ENCODE results near the gene PSKH1. TPM values are rescaled to one million over a fixed set of nuclear protein-coding genes. Genes with fewer than 3 reads are reported as not detected.
A peak's percentile ranks its signal among the peaks of the same experiment; 100 is the strongest.

PSKH1 gene
- total RNA-seq, 2 experiments from 2014 or later = 11.4 to 13.3 TPM

- Mint-ChIP-seq H3K27me3 (no peaks in the 10 kb centered on the region), H3K36me3 (ENCODE audit: low read depth) (peaks cover 15% of the 10 kb centered on the region), H3K27ac (peak overlapping the region; percentile 94), H3K9me3 (no peaks in the 10 kb centered on the region), H3K4me1 (ENCODE audit: low read depth) (peaks cover 38% of the 10 kb centered on the region), H3K4me3 (peak overlapping the region; percentile 98)
- peaks cover 29% of the 10 kb centered on the region for H3K4me1 ChIP-seq (ENCODE audit: insufficient read depth, low read length)
- H3K27ac ChIP-seq (ENCODE audit: low read depth in 1 of 2, low read length in 2 of 2) = peak overlapping the region; percentile 82 to 83
- no peak for TF ChIP-seq CTCF (IDR thresholded peaks at IDR 0.05)
- no peaks in the 10 kb centered on the region for H3K27me3 ChIP-seq (ENCODE audit: control insufficient read depth in 1 of 2, insufficient read depth in 2 of 2, low read length in 2 of 2)
- peak in 2 of 14 experiments; percentile 3 to 24 for DNase-seq
- H3K36me3 ChIP-seq (ENCODE audit: insufficient read depth, low read length) = no peaks in the 10 kb centered on the region
- H3K4me3 ChIP-seq (ENCODE audit: low read length) = peak overlapping the region; percentile 83
- ChIA-PET POLR2A (interaction anchor here (0.9 to 2.2 kb wide), 8 partner anchors 42 to 191 kb away, joined by 3 to 7 read pairs (median 4); partner anchors contain the start of genes GFOD2 and NFATC3), CTCF (interaction anchor here (1.7 to 1.9 kb wide), 2 partner anchors 10 to 77 kb away, joined by 7 to 10 read pairs; no protein-coding TSS in a partner anchor)
- intact Hi-C loops (cut with DNase I, micrococcal nuclease) = loop anchor here (2.0 to 5.0 kb wide), 5 partner anchors 21 to 52 kb away; partner anchors contain the start of genes CENPT (in 1 of the 2), EDC4 (in 1 of the 2), NUTF2 (in 1 of the 2) and PSMB10 (in 1 of the 2)
- ATAC-seq (ENCODE audit: poor library complexity) = no peak
- no peaks in the 10 kb centered on the region for H3K9me3 ChIP-seq (ENCODE audit: control insufficient read depth in 1 of 2, insufficient read depth in 1 of 2, low read length in 2 of 2)
Observed at GRCh38 chr16:67893743-67894399, 817 bp downstream of the PSKH1 start.

- Histone ChIP-seq H3K4me1 (ENCODE audit: insufficient read depth, low read length) (peaks cover 29% of the 10 kb centered on the region), H3K36me3 (ENCODE audit: insufficient read depth, low read length) (peaks cover 10% of the 10 kb centered on the region), H3K27ac (ENCODE audit: low read depth in 1 of 2, low read length in 2 of 2) (no peak overlapping the region), H3K9me3 (ENCODE audit: control insufficient read depth in 1 of 2, insufficient read depth in 1 of 2, low read length in 2 of 2) (no peaks in the 10 kb centered on the region), H3K27me3 (ENCODE audit: control insufficient read depth in 1 of 2, insufficient read depth in 2 of 2, low read length in 2 of 2) (no peaks in the 10 kb centered on the region), H3K4me3 (ENCODE audit: low read length) (no peak overlapping the region)
- Mint-ChIP-seq H3K36me3 (ENCODE audit: low read depth) (peaks cover 20% of the 10 kb centered on the region), H3K27ac (no peak overlapping the region), H3K27me3 (no peaks in the 10 kb centered on the region), H3K9me3 (no peaks in the 10 kb centered on the region), H3K4me3 (peak overlapping the region; percentile 27), H3K4me1 (ENCODE audit: low read depth) (peaks cover 53% of the 10 kb centered on the region)
- ATAC-seq (ENCODE audit: poor library complexity) (no peak), DNase-seq (no peak)
- POLR2A ChIA-PET = interaction anchor here (1.1 kb wide), 1 partner anchor 51 kb away, joined by 3 read pairs; the partner anchor contains the start of gene NUTF2
- intact Hi-C loops (cut with DNase I, micrococcal nuclease) = no loop called here
- CTCF ChIA-PET = interaction anchor here (0.7 to 1.2 kb wide), 2 partner anchors 13 to 81 kb away, joined by 4 read pairs; no protein-coding TSS in a partner anchor
- no peak for TF ChIP-seq CTCF (IDR thresholded peaks at IDR 0.05)
Observed at GRCh38 chr16:67897231-67897630, 4.2 kb downstream of the PSKH1 start.

- no peaks in the 10 kb centered on the region for H3K9me3 ChIP-seq (ENCODE audit: control insufficient read depth in 1 of 2, insufficient read depth in 1 of 2, low read length in 2 of 2)
- no peak overlapping the region for H3K27ac ChIP-seq (ENCODE audit: low read depth in 1 of 2, low read length in 2 of 2)
- DNase-seq = no peak
- no peaks in the 10 kb centered on the region for H3K27me3 Mint-ChIP-seq
- no peak for ATAC-seq (ENCODE audit: poor library complexity)
- peaks cover 20% of the 10 kb centered on the region for H3K36me3 Mint-ChIP-seq (ENCODE audit: low read depth)
- no peaks in the 10 kb centered on the region for H3K9me3 Mint-ChIP-seq
- no peak overlapping the region for H3K4me3 ChIP-seq (ENCODE audit: low read length)
- no peak overlapping the region for H3K27ac Mint-ChIP-seq
- peaks cover 26% of the 10 kb centered on the region for H3K4me1 Mint-ChIP-seq (ENCODE audit: low read depth)
- no peaks in the 10 kb centered on the region for H3K27me3 ChIP-seq (ENCODE audit: control insufficient read depth in 1 of 2, insufficient read depth in 2 of 2, low read length in 2 of 2)
- peaks cover 10% of the 10 kb centered on the region for H3K36me3 ChIP-seq (ENCODE audit: insufficient read depth, low read length)
- TF ChIP-seq CTCF (IDR thresholded peaks at IDR 0.05) = no peak
- ChIA-PET CTCF (interaction anchor here (0.9 kb wide), 1 partner anchor 229 kb away, joined by 3 read pairs; no protein-coding TSS in a partner anchor), POLR2A (no interaction called here)
- H3K4me3 Mint-ChIP-seq = no peak overlapping the region
- intact Hi-C loops (cut with DNase I, micrococcal nuclease) = no loop called here
- H3K4me1 ChIP-seq (ENCODE audit: insufficient read depth, low read length) = peaks cover 2% of the 10 kb centered on the region
Observed at GRCh38 chr16:67901734-67902133, 8.7 kb downstream of the PSKH1 start.

Measured in CD4-positive, alpha-beta T cell (primary cell).